Left hindlimb (tissue), 1 donor: ENCODE data around the gene PPIF.

Source experiments
- DNase-seq: peaks from one replicate; pipeline ENCODE4 v3.0.0-alpha.2; 2018

Gene PPIF

GRCh38 chr10:79349766-79350406 is 2.6 kb downstream of the PPIF start:
- DNase-seq: no peak

DNA sequence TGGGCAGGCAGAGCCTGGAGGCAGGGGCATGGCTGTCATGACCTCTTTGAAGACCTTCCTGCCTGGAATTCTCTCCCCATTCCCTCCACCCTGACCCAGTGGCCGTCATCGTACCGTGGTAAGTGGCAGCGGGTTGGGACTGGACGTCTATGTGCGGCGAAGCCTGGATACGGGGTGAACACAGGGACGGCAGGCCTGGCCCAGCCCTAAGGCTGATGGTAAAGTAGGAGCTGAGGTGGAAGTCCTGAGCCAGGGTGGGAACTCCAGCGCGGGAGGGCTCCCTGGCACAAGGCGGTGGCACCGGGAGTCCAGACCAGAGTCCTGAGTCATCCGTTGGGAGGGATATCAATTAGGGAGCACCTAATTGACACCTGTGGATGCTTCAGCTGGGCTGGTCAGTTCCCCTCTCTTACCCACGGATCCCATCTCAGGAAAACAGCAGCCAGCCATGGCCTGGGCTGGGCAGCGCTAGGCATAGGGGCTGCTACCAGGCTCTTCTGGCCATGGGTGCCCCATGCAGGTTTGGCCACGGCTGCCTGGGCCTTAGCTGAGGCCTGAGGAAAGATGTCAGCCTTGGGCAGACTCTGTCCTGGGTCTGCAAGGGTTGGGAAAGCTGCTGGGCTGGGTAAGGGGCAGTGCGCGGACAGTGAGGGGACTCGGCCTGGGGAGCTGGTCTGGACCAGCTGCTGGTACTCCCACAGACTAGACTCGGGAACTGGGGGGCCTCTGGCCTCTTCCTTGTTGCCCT is 3.3 kb downstream of the PPIF start:
- DNase-seq: no peak

- no peak for DNase-seq
Observed at GRCh38 chr10:79351332-79351731, 4.1 kb downstream of the PPIF start.

DNA sequence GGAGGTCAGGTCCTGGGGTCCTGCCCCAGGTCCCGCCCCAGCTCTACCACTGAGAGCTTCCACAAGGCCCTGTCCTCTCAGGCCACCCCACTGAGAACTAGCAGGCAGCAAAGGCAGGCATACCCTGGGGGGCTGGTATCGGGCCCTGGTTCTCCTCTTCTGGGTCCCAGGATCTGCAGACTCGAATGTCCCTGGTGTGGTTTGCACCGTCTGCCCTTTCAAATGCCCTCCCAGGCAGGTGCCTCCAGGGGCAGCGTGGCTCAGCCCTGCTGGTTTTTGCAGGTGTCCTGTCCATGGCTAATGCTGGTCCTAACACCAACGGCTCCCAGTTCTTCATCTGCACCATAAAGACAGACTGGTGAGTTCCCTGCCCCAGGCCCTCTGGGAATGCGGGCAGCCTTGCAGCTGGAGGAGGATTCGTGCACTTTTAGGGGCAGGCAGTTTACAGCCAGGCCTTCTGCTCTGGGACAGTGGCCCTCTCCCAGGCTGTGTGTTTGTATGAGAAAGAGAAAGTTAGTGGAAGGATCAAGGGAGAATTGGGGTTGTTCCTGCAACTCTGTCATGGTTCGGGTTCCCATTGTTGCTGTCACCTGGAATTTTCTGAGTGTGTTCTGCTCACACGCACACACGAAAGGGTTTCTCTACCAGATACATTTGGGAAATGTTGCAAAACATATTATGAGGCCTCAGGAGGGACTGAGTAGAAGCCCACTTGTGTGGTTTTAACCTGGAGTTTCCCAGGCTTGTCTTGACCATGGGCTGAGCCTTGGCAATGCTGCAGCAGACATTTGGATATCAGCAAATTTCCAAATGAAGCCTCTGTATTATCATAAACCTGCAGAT is 5.0 kb downstream of the PPIF start:
- DNase-seq: no peak

- DNase-seq: no peak
Observed at GRCh38 chr10:79353000-79353406, 5.7 kb downstream of the PPIF start.

- DNase-seq: no peak
Observed at GRCh38 chr10:79353726-79354125, 6.5 kb downstream of the PPIF start.

DNA sequence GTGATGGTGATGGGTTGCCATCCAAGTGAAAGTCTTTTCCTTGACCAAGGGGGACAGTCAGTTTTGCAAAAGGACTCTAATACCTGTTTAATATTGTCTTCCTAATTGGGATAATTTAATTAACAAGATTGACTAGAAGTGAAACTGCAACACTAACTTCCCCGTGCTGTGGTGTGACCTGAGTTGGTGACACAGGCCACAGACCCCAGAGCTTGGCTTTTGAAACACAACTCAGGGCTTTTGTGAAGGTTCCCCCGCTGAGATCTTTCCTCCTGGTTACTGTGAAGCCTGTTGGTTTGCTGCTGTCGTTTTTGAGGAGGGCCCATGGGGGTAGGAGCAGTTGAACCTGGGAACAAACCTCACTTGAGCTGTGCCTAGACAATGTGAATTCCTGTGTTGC is 6.9 kb downstream of the PPIF start:
- DNase-seq: no peak

GRCh38 chr10:79354615-79355014 is 7.3 kb downstream of the PPIF start:
- no peak for DNase-seq

GRCh38 chr10:79355420-79356017 is 8.2 kb downstream of the PPIF start:
- DNase-seq: no peak

DNA sequence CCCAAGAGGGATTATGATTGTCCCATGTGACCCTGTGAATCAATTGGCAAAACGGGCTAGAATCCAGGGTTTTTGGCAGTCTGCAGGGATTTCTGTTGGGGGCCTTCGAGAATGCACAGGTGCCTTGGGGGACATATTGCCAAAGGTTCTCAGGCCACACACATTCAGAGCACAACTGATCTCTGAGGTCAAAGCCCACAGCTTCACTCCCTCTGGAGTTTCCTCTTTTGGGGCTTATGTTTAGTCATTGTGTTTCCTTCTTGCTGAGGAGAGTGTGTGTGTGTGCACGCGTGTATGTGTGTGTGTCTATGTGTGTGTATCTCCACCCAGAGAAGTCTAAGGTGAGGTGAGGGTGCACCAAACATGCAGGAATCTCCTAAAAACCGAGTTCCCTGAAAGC is 8.8 kb downstream of the PPIF start:
- no peak for DNase-seq

DNA sequence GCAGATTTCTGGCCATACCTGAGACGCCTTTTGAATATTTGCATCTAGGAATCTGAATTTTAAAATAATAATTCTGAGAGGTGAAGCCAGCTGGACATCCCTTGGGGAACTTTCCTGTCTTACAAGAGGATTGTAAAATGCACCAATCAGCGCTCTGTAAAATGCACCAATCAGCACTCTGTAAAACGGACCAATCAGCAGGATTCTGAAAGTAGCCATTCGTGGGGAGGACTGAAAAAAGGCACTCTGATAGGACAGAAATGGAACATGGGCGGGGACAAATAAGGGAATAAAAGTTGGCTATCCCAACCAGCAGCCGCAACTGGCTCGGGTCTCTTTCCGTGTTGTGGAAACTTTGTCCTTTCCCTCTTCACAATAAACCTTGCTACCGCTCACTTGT is 9.9 kb downstream of the PPIF start:
- no peak for DNase-seq

DNA sequence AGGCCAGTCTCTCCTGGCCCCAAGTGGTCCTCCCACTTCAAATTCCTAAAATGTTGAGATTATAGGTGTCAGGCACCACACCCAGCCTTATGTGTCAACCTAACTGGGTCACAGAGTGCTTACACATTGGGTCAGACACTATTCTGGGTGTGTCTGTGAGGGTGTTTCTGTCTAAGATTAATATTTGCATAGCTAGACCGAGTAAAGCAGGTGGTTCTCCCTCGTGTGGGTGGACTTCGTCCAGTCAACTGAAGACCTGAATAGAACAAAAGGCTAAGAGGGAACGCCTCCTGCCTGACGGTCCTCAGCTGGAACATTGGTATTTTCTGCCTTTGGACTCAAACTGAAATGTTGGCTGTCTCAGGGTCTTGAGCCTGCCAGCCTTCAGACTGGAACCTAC is 11.5 kb downstream of the PPIF start:
- no peak for DNase-seq

- no peak for DNase-seq
Observed at GRCh38 chr10:79359816-79360498, 12.7 kb downstream of the PPIF start.

- no peak for DNase-seq
Observed at GRCh38 chr10:79360499-79361342, 13.5 kb downstream of the PPIF start.

GRCh38 chr10:79361726-79362397 is 14.6 kb downstream of the PPIF start:
- DNase-seq: no peak

- DNase-seq: no peak
Observed at GRCh38 chr10:79367426-79368189, 20.3 kb downstream of the PPIF start.

GRCh38 chr10:79372871-79373270 is 25.6 kb downstream of the PPIF start:
- peak; percentile 14 for DNase-seq

DNA sequence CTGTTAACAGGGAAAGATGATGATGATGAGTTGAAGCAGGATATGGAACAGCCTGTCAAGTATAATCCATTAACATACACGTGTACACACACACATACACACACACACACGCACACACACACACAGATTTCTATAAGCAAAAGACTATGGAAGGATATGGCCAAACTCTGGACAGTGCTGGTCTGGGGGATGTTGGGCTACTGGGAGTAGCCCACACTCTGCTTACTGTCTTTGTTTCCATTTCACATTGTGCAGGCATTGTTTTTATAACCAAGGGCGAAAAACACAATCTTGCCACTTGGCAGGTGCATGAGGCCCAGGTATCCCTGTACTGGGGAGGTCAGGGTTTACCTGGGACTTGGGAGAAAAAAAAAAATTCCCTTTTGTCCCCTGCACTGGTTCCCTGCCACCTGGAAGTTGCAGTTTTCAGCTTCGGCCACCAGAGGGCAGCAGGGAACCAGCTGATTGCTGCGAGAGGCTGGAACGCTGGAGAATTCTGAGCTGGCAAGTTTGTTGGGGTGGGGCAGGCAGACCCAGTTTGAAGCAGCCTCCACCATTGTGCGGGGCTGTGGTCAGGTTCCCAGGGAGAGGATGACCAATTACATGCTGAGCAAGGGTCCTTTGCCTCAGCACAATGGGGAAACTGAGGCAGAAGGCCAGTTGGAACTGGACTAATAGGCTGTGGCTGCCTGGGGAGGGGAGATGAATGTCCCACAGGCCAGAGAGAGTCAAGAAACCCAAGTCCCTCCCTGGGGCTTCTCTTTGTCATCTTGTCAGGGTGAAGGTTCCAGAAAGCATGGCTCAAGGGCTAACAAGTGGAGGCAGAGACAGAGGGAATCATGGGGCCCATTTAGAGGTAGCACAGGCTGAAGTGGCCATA is 27.3 kb downstream of the PPIF start:
- DNase-seq: peak; percentile 83
